ENCODE data around the gene PDIA6.

Gene PDIA6

DNA sequence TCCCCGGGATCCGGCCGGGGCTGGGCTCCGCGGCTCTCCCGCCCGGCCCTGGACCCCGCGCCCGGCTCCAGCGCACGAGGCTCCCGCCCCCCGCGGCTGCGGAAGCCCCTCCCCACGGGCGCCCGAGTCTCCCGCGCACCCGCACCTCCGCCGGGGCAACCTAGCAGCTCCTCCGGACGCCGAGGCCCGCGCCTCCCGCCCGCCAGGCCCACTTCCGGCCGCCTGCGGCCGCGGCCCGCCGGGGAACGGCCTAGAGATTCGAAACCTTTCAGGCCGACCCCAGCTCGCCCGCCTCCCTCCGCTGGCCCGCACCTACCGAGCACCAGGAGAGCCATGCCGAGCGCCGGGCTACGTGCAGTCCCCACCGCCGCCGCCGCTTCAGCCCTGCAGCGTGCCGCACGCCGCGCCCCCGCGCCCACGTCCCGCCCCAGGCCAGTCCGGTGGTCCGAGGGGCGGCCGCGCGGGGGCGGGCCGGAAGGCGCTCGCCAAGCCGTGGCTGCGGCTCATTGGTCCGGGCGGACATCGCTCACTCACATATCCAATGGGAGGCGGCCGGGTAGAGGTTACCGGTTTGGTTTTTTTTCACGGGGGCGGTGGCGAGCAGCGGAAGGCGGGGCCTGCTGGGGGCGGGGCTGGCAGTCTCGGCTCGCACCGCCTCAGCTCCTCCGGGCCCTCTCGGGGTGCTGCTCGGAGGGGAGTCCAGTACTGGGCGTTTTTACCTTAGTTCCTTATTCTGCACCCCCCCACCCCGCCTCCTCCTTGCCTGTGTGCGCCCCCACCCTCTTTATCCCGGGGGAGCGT, at the start of gene PDIA6:
PDIA6 (minus strand) TSS at position 424 of the 801 bp plus-strand sequence; CDS start at position 335, 89 bp downstream.
- DNase-seq (ENCODE audit: low read depth, low spot score), result peak; percentile 83

GRCh38 chr2:10862330-10862729, 49.7 kb upstream of the PDIA6 start:
- no peak for DNase-seq (ENCODE audit: low read depth, low spot score)

DNA sequence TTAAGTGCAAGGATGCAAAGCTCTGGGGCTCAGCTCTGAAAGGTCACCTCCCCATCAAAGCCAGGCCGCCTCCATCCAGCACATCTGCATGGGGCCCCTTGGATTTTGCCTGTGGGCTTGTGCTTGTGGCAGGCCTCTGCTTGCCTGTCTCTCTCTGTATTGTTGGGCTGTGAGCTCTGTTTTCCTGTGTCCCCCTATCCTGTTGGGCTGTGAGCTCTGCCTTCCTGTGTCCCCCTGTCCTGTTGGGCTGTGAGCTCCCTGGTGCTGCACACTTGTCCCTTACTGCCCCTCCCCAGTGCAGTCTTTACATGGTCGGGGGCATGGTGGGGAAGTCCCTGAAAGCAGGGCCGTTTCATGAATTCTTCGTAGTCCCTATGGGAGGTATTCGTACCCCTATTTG, 49.2 kb upstream of the PDIA6 start:
- no peak for DNase-seq (ENCODE audit: low read depth, low spot score)

DNA sequence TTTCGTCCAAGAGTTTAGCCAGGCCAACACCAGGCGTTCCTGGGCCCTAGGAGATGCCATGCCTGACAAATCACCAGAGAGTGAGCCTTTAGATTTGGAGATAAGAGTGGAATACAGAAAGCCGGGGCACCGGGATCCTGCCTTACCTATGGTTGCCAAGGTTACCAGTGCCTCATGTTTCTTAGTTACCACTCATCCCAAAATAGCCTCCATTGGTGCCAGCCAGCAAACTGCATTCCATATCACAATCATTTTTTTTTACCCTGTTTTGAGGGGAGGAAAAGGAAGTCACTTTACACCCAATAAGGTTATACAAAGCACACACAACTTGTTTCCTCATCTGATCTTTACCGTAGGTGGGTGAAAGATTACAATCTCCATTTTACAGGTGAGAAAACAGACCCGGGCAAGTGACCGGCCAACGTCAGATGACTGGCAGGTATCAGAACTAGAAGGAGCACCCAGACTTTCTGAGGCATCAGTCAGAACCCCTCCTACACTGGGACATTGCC, 48.3 kb upstream of the PDIA6 start:
- no peak for DNase-seq (ENCODE audit: low read depth, low spot score)

- no peak for DNase-seq (ENCODE audit: low read depth, low spot score)
These were observed 47.7 kb upstream of the PDIA6 start for GRCh38 chr2:10860081-10860813.

DNA sequence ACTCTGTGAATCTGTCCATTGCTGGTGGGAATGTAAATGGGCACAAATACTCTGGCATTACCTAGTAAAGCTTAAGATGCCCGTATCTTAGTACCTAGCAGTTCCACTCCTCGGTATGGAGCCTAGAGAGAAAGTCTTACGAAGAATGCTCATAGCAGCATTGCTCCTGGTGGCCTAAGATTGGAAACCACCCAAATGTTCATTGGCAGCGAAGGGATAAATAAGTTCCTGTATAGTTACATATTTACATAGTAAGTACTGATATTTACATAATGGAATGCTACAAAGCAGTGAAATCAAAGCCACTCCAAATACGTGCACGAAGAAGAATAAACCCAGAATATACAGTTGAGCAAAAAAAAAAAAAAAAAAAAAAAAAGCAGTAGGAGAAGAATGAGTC, 46.7 kb upstream of the PDIA6 start:
- DNase-seq (ENCODE audit: low read depth, low spot score), result no peak

DNA sequence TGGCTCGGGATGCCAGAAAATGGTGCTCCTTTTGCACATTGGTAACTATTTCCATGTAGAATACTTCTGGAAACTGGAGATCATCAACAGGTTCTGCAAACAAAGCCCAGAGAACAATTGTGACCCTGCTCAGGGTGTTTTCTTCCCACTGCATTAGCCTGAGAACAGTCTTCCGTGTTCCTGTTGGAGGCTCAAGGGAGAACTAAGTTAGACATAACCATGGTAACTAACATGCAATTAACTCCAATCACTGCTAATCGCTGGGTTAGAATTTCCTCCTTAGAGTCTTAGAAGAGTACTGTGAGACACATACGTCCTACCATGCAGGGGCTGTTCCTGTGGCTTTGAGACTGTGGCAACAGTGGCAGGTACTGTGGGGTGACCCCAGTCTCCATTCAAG, 36.0 kb upstream of the PDIA6 start:
- DNase-seq (ENCODE audit: low read depth, low spot score), result no peak

GRCh38 chr2:10847008-10847407, 34.4 kb upstream of the PDIA6 start:
- no peak for DNase-seq (ENCODE audit: low read depth, low spot score)

DNA sequence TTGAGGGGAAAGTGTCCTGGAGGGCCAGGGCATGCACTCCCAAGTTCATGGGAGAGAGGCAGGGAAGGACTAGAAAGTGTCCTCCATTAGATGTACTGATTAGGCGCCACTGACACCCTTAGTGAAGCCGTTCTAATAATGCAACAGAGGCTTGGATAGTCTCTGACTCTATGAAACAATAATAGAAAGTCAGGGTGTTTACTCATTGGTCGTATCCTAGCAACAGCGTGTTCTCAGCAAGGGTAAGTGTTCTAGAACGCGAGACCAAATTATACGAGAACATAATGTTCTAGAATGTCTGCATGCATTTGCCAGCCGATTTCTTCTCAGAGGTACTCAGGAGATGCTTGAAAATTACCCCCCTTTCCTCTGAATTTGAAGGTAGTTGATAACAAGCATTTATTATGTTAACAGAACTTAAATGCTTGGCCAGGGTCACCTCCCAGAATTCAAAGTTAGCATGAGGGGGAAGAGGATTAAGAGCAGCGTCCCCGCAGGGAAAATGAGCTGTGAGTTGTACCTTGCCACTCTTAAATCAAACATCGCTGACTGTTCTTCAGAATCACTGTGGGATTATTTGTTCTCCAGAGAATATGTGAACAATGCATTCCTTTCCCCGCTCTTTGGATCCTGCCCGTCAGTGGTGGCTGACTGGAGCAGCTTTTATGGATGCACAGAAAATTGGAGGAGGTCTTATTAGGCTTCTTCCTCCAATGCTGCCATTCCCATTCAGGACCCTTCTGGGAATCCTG, 33.7 kb upstream of the PDIA6 start:
- DNase-seq (ENCODE audit: low read depth, low spot score), result no peak

DNA sequence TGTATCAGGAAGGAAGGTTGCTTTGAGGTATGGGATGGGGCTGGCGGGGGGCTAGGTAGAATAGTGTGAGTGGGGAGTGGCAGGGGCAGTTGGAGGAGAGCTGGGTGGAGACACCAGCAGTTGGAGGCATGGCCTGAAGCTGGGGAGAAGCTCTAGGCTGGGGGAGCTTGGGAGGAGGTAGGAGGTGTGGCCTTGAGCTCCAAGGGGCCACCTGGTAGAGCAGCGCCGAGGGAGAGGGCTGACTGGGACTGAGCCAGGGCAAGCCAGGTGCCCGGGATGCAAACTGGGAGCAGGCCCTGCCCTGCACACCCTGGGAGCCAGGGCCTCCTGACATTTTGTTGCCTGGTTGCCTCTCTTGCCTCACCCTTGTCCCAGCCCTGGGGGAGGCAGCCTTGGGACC, 33.1 kb upstream of the PDIA6 start:
- DNase-seq (ENCODE audit: low read depth, low spot score), result no peak

- DNase-seq (ENCODE audit: low read depth, low spot score), result peak; percentile 20
These were observed 31.5 kb upstream of the PDIA6 start for GRCh38 chr2:10844097-10844496.

DNA sequence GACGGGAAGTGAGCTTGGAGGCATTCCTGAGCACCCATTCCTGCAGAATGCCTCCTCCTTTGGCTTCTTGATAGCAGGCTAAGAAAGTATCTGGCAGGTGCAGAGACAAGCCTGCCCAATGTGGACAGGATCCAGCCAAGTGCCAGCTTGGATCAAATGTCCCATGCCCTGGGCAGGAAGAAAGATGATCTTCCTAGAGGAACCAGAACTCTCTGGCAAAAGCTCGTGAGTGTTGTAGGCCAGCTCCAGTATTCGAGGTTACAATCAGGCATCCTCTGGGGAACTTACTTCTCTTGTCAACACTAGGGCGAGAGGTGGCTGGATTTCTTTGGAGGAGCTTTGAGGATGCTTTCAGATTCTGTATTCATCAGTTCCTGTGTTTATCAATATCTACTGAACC, 29.9 kb upstream of the PDIA6 start:
- no peak for DNase-seq (ENCODE audit: low read depth, low spot score)

GRCh38 chr2:10841547-10842219, 29.1 kb upstream of the PDIA6 start:
- DNase-seq (ENCODE audit: low read depth, low spot score), result no peak

DNA sequence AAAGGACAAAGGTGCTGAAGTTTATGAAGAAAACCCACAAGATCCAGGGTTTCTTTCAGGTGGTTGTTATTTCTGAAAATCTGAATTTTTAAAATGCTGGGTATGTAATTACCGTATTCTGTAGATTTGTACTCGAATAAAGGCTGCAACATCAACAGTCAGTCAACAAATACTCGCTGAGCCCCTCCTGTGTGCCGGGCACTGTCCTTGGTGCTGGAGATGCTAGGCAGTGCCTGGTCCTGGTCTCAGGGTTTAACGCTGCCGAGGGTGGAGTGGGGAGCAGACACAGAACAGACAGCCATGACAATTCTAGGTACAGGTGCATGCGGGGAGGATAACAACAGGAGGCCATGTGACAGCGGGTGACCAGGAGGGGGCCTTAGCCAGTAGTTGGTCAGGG, 27.2 kb upstream of the PDIA6 start:
- no peak for DNase-seq (ENCODE audit: low read depth, low spot score)

- DNase-seq (ENCODE audit: low read depth, low spot score), result no peak
These were observed 26.1 kb upstream of the PDIA6 start for GRCh38 chr2:10838734-10839133.

DNA sequence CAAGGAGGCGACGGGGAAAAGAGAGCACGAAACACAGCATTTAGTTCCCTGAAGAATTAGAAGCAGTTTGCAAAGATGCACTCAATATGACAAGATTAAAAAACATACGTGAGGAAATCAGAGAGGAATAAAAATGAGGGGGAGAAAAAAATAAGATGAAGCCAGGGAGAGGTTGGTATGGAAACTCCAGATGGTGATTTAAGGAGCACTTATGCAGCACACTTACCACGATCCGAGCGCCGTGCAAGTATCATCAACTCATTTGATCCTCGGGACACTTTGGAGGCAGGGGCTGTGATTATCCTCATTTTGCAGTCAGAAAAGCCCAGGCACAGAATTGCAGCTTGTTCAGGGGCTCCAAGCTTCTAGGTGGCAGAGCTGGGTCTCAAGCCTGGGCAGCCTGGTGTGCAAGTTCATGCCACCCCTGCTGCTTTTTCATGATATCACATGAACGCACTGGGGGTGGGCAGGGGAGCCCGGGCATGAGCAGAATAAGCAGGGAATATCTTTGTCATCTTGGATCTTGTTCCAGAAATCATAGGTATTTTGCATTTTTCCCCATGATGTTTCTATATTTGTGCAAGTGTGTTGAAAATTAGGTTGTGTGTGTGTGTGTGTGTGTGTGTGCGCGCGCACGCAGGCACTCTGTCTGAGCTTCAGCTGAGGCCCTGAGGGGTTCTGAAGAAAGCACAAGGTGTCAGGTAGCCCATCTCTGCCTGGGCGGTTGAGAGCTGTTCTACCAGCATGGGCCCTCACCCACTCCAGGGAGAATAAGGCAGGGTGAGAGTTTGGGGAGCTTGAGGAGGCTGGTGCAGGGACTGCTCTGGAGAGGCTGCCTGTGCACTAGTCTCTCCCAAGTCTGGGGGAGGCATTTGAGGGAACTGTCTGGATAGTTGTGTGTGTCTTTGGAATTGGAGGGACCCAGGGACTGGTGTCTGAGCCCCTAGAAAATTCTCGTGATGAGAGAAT, 25.0 kb upstream of the PDIA6 start:
- no peak for DNase-seq (ENCODE audit: low read depth, low spot score)

DNA sequence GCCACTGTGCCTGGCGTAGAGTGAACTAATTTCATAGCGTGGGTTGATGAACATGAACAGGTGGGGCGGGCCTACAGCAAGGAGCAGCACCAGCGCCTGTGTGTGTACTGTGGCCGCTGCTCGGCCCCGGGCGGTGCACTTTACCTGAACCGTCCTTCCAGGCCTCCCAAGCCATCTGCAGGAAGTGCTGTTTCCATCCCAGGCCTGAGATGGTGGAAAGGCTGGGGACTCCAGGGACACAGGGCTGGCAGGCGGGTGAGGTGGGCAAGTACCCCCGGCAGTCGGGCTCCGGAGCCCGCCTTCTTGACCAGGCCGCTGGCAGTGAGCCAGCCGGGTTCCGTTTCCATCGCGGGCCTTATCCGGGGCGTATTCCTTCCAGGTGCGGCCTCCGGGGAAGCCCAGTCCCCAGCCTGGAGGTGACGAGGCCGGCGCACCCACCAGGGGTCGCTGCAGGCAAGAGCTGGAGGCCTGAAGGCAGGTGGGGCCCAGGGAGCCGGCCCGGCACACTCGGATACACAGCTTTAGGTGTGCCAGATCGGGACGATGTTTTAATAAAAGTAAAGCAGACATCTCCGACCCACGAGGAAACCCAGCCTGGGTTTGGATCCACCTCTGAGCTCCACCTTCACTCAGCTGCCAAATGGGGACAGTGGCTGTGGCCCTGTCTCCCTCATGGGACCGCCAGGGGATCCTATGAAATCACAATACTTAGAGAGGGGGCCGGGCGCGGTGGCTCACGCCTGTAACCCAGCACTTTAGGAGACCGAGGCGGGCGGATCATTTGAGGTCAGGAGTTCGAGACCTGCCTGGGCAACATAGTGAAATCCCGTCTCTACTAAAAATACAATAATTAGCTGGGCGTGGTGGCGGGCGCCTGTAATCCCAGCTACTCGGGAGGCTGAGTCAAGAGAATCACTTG, 22.7 kb upstream of the PDIA6 start:
- DNase-seq (ENCODE audit: low read depth, low spot score), result no peak

- no peak for DNase-seq (ENCODE audit: low read depth, low spot score)
These were observed 21.6 kb upstream of the PDIA6 start for GRCh38 chr2:10834068-10834655.

- DNase-seq (ENCODE audit: low read depth, low spot score), result no peak
These were observed 20.4 kb upstream of the PDIA6 start for GRCh38 chr2:10833021-10833420.
